Putamen (tissue), 1 donor: ENCODE results near the gene DENND6B.
"Not testable (repeated sequence)": the region's sequence is repeated elsewhere in the genome, so short reads cannot be mapped to it uniquely, and the experiment has no call there.

Experiments
- DNase-seq: peaks from one replicate; pipeline ENCODE4 v3.0.0-alpha.2; 2016; ENCODE audit warnings: low spot score

The DENND6B gene

GRCh38 chr22:50273352-50273751 lies 53.5 kb downstream of the DENND6B start:
- not testable (repeated sequence) for DNase-seq

- DNase-seq, result no peak
Observed at GRCh38 chr22:50272044-50272802, 54.6 kb downstream of the DENND6B start.

GRCh38 chr22:50271519-50271970 lies 55.3 kb downstream of the DENND6B start:
- peak; percentile 42 for DNase-seq

GRCh38 chr22:50270666-50271394 lies 56.0 kb downstream of the DENND6B start:
- no peak for DNase-seq

GRCh38 chr22:50269970-50270665 lies 56.7 kb downstream of the DENND6B start, which contains the start of gene MAPK11:
Gene MAPK11, minus strand, starts transcription at chr22:50270380. Its CDS starts 88 bp downstream, at chr22:50270292.
- peak; percentile 49 for DNase-seq

- DNase-seq, result no peak
Observed at GRCh38 chr22:50269573-50269969, 57.2 kb downstream of the DENND6B start.

GRCh38 chr22:50268655-50269113 lies 58.1 kb downstream of the DENND6B start:
- DNase-seq, result no peak

GRCh38 chr22:50267591-50268390 lies 59.0 kb downstream of the DENND6B start:
- DNase-seq, result peak; percentile 69

GRCh38 chr22:50266994-50267393 lies 59.8 kb downstream of the DENND6B start:
- no peak for DNase-seq

- no peak for DNase-seq
Observed at GRCh38 chr22:50264946-50265669, 61.7 kb downstream of the DENND6B start.

GRCh38 chr22:50264104-50264745 lies 62.6 kb downstream of the DENND6B start:
- peak; percentile 60 for DNase-seq

GRCh38 chr22:50262973-50263617 lies 63.7 kb downstream of the DENND6B start:
- DNase-seq, result no peak

- no peak for DNase-seq
Observed at GRCh38 chr22:50262460-50262911, 64.3 kb downstream of the DENND6B start.

- DNase-seq, result no peak
Observed at GRCh38 chr22:50261615-50262459, 65.0 kb downstream of the DENND6B start, which contains the start of gene MAPK12. Gene MAPK12, minus strand, starts transcription at chr22:50261683. Its CDS starts 174 bp downstream, at chr22:50261509.

GRCh38 chr22:50260801-50261614 lies 65.8 kb downstream of the DENND6B start:
- DNase-seq, result no peak

GRCh38 chr22:50260434-50260800 lies 66.4 kb downstream of the DENND6B start:
- no peak for DNase-seq

GRCh38 chr22:50259302-50259701 lies 67.5 kb downstream of the DENND6B start:
- no peak for DNase-seq
